A549 (cell line): ENCODE measurements around the gene SYT13. TPM values are rescaled to one million over a fixed set of nuclear protein-coding genes. Genes with fewer than 3 reads are reported as not detected.

ENCODE experiments used
- ATAC-seq, 2 experiments: fragments of 200-7000 bp in 1 of 2; fragments of >200 bp in 1 of 2; cut with Nextera tagmentation in 1 of 2; cut with Tn5 transposase in 1 of 2; 3 replicates each; pipeline versions ENCODE4 v1.8.0 to v1.9.1; 2018 to 2020; ENCODE audit warnings: mild to moderate bottlenecking in 1 of 2, moderate library complexity in 1 of 2
- CTCF ChIA-PET: fragments of 300-600 bp; sonication (Branson Sonifier 250); formaldehyde crosslinking; extraction: SDS; loops from one replicate; lab custom pipeline; 2021; ENCODE audit warnings: antibody characterized with exemption, inconsistent platforms; lab: Yijun Ruan, JAX
- POLR2A ChIA-PET: fragments of 350-600 bp; formaldehyde crosslinking; extraction: SDS; loops from one replicate; lab custom pipeline; 2021; ENCODE audit warnings: antibody characterized with exemption, inconsistent platforms; lab: Yijun Ruan, JAX
- DNase-seq, 2 experiments: peaks; one replicate each; pipeline versions ENCODE4 v3.0.0 to v3.0.0-alpha.2; 2011 to 2016; ENCODE audit warnings: low read depth in 1 of 2, low spot score in 1 of 2
- FAIRE-seq: peaks from 2 replicates; lab custom pipeline; 2011; peaks lifted over from hg19 to GRCh38; lab: Jason Lieb, UNC
- H3K27ac ChIP-seq, 2 experiments: fragments of >200 bp; sonication (Bioruptor Twin); formaldehyde crosslinking; 3 replicates each; pipeline ENCODE4 v1.5.1; 2016 to 2017
- H3K4me1 ChIP-seq: fragments of >200 bp; sonication (Bioruptor Twin); formaldehyde crosslinking; 3 replicates; pipeline ENCODE4 v1.6.1; 2016
- H3K4me2 ChIP-seq: fragments of >200 bp; sonication (Bioruptor Twin); formaldehyde crosslinking; 3 replicates; pipeline ENCODE4 v1.6.1; 2016
- H3K4me3 ChIP-seq: fragments of >200 bp; sonication (Bioruptor Twin); formaldehyde crosslinking; 3 replicates; pipeline ENCODE4 v1.5.1; 2016
- H3K9me3 ChIP-seq: fragments of >200 bp; sonication (Bioruptor Twin); formaldehyde crosslinking; 3 replicates; pipeline ENCODE4 v1.6.1; 2016
- CBX8 ChIP-seq: fragments of 200-600 bp; sonication (generic); IDR thresholded peaks from 2 replicates; pipeline ENCODE4 v1.6.1; 2016
- CEBPB ChIP-seq, 2 experiments: fragments of >200 bp in 1 of 2; sonication (Bioruptor Twin) in 1 of 2; formaldehyde crosslinking in 1 of 2; IDR thresholded peaks; 2 replicates each; pipeline ENCODE4 v1.6.1; 2012 to 2016
- CHD2 ChIP-seq: fragments of 150-350 bp; IDR thresholded peaks from 2 replicates; pipeline ENCODE4 v1.6.1; 2014; ENCODE audit warnings: low read length; ENCODE audit not compliant: partially characterized antibody
- CHD4 ChIP-seq: fragments of 200-600 bp; sonication (generic); IDR thresholded peaks from 2 replicates; pipeline ENCODE4 v1.6.1; 2016; ENCODE audit warnings: antibody characterized with exemption, mild to moderate bottlenecking, borderline replicate concordance
- EHMT2 ChIP-seq: fragments of 200-600 bp; sonication (generic); IDR thresholded peaks from 2 replicates; pipeline ENCODE4 v1.6.1; 2016; ENCODE audit warnings: antibody characterized with exemption, low read depth, mild to moderate bottlenecking, moderate library complexity
- FOSB ChIP-seq: fragments of 250-450 bp; sonication (Bioruptor Pico); IDR thresholded peaks from 2 replicates; pipeline ENCODE4 v1.5.0; 2020; ENCODE audit warnings: mild to moderate bottlenecking, moderate library complexity
- FOSL2 ChIP-seq, 2 experiments: fragments of 450-650 bp in 1 of 2; fragments of >200 bp in 1 of 2; sonication (Bioruptor Twin) in 1 of 2; formaldehyde crosslinking; IDR thresholded peaks; 2 replicates each; pipeline versions ENCODE4 v1.5.0 to v1.6.1; 2016 to 2020; ENCODE audit warnings: mild to moderate bottlenecking in 1 of 2, moderate library complexity in 1 of 2
- GATA3 ChIP-seq: IDR thresholded peaks from 2 replicates; pipeline ENCODE4 v1.6.1; 2012; ENCODE audit warnings: borderline replicate concordance
- HDAC2 ChIP-seq: fragments of 200-600 bp; sonication (generic); IDR thresholded peaks from 2 replicates; pipeline ENCODE4 v1.6.1; 2016
- HMGXB4 ChIP-seq: fragments of 250-450 bp; sonication (Bioruptor Pico); IDR thresholded peaks from 2 replicates; pipeline ENCODE4 v1.5.0; 2021; ENCODE audit warnings: mild to moderate bottlenecking, moderate library complexity, borderline replicate concordance
- HOXA7 ChIP-seq: fragments of 250-450 bp; sonication (Bioruptor Pico); IDR thresholded peaks from 2 replicates; pipeline ENCODE4 v1.5.0; 2020; ENCODE audit warnings: mild to moderate bottlenecking, moderate library complexity
- HOXB5 ChIP-seq: fragments of 250-450 bp; sonication (Bioruptor Pico); IDR thresholded peaks from 2 replicates; pipeline ENCODE4 v1.5.0; 2020; ENCODE audit warnings: mild to moderate bottlenecking, moderate library complexity
- JUN ChIP-seq, 2 experiments: fragments of >200 bp; sonication (Bioruptor Twin); formaldehyde crosslinking; IDR thresholded peaks; 2 replicates in 1 of 2; 3 replicates in 1 of 2; pipeline ENCODE4 v1.6.1; 2016 to 2017
- JUNB ChIP-seq: fragments of >200 bp; sonication (Bioruptor Twin); formaldehyde crosslinking; IDR thresholded peaks from 2 replicates; pipeline ENCODE4 v1.6.1; 2016
- KDM1A ChIP-seq: fragments of 200-600 bp; sonication (generic); IDR thresholded peaks from 2 replicates; pipeline ENCODE4 v1.6.1; 2016; ENCODE audit warnings: low read depth, mild to moderate bottlenecking
- KDM5A ChIP-seq: fragments of 200-600 bp; sonication (generic); IDR thresholded peaks from 2 replicates; pipeline ENCODE4 v1.6.1; 2016; ENCODE audit warnings: antibody characterized with exemption, mild to moderate bottlenecking
- MAX ChIP-seq: IDR thresholded peaks from 2 replicates; pipeline ENCODE4 v1.6.1; 2012
- MAZ ChIP-seq: fragments of 150-350 bp; IDR thresholded peaks from 2 replicates; pipeline ENCODE4 v1.6.1; 2014; ENCODE audit warnings: antibody characterized with exemption, low read depth, low read length, borderline replicate concordance
- MYC ChIP-seq: IDR thresholded peaks from 2 replicates; pipeline ENCODE4 v1.6.1; 2012; ENCODE audit warnings: mild to moderate bottlenecking, inconsistent platforms, low read length, improper control_type of control experiment, borderline replicate concordance
- NFE2L2 ChIP-seq: fragments of 150-350 bp; conservative IDR thresholded peaks from 2 replicates; pipeline ENCODE4 v1.6.1; 2014; ENCODE audit warnings: low read length
- RARB ChIP-seq: fragments of 250-450 bp; sonication (Bioruptor Pico); IDR thresholded peaks from 2 replicates; pipeline ENCODE4 v1.8.0; 2021; ENCODE audit warnings: mild to moderate bottlenecking, moderate library complexity
- TFCP2L1 ChIP-seq: fragments of 250-450 bp; sonication (Bioruptor Pico); IDR thresholded peaks from 2 replicates; pipeline ENCODE4 v1.5.0; 2021; ENCODE audit warnings: mild to moderate bottlenecking
- WGBS: methylation state at CpG from one replicate; pipeline ENCODE4 v1.1.6; 2017; ENCODE audit errors: missing lambda C conversion rate; 5-methylcytosine and 5-hydroxymethylcytosine counted together
- polyA plus RNA-seq, 4 experiments: library from polyadenylated mRNA; depleted of rRNA in 3 of 4; stranded (reverse); fragments of >200 nt; fragmentation: RNase III in 1 of 4; extraction: RNeasy Plus Mini Kit Qiagen cat#74134 plus additional on column Dnase treatment in 1 of 4; gene quantifications; 2 replicates in 3 of 4; 3 replicates in 1 of 4; pipeline ENCODE4 v1.2.3, GENCODE V29; 2011 to 2017
- TF ChIP-seq, protein P1 (sequence below): fragments of 200-600 bp; sonication (generic); IDR thresholded peaks from 2 replicates; pipeline ENCODE4 v1.6.1; 2016; ENCODE audit warnings: antibody characterized with exemption, mild to moderate bottlenecking, moderate library complexity

SYT13 gene
- polyA plus RNA-seq, 2 of the 4 experiments (the other 2 are of a cell fraction) = 8.1 to 12.9 TPM

- TF ChIP-seq CHD2 (no peak), CBX8 (no peak), FOSB (CRISPR knock-in tag) (no peak)
Observed at GRCh38 chr11:45321031-45321595, 35.0 kb upstream of the SYT13 start (continued).

DNA sequence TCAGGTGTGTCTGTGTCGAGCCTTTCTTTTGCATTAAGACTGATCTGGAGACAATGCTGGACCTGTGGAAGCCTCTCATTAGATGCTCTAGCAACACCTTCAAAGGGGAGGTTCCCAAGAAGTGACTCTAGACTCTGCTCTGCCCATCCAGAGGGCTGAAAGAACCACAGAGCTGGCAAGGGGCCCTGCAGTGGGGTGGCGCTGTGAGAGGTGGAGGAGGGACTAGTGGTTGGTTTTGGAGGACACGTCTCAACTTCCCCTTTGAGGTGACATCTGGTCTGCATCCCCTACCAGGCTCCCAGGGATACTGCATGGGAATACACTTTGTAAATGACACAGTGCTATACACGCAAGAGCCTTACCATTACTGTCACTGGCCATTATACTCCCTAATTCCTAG, 34.2 kb upstream of the SYT13 start:
- Histone ChIP-seq H3K4me1 (no peaks in the 10 kb centered on the region), H3K4me2 (no peak overlapping the region), H3K27ac (no peak overlapping the region), H3K9me3 (no peaks in the 10 kb centered on the region), H3K4me3 (no peak overlapping the region)
- POLR2A ChIA-PET = no interaction called here
- no peak for DNase-seq
- TF ChIP-seq MAZ (no peak), KDM5A (no peak), CEBPB (IDR thresholded peaks at IDR 0.05) (no peak), JUNB (no peak), FOSL2 (IDR thresholded peaks at IDR 0.05) (no peak), FOSL2 (CRISPR knock-in tag; IDR thresholded peaks at IDR 0.05) (no peak), HMGXB4 (no peak), HOXA7 (CRISPR knock-in tag) (no peak), KDM1A (no peak), TFCP2L1 (no peak), EHMT2 (no peak), NFE2L2 (no peak), GATA3 (no peak), MYC (no peak), RARB (CRISPR knock-in tag) (no peak), CHD4 (no peak), HDAC2 (no peak), HOXB5 (CRISPR knock-in tag) (no peak), MAX (no peak), JUN (IDR thresholded peaks at IDR 0.05) (no peak)
- TF ChIP-seq, protein P1, sequence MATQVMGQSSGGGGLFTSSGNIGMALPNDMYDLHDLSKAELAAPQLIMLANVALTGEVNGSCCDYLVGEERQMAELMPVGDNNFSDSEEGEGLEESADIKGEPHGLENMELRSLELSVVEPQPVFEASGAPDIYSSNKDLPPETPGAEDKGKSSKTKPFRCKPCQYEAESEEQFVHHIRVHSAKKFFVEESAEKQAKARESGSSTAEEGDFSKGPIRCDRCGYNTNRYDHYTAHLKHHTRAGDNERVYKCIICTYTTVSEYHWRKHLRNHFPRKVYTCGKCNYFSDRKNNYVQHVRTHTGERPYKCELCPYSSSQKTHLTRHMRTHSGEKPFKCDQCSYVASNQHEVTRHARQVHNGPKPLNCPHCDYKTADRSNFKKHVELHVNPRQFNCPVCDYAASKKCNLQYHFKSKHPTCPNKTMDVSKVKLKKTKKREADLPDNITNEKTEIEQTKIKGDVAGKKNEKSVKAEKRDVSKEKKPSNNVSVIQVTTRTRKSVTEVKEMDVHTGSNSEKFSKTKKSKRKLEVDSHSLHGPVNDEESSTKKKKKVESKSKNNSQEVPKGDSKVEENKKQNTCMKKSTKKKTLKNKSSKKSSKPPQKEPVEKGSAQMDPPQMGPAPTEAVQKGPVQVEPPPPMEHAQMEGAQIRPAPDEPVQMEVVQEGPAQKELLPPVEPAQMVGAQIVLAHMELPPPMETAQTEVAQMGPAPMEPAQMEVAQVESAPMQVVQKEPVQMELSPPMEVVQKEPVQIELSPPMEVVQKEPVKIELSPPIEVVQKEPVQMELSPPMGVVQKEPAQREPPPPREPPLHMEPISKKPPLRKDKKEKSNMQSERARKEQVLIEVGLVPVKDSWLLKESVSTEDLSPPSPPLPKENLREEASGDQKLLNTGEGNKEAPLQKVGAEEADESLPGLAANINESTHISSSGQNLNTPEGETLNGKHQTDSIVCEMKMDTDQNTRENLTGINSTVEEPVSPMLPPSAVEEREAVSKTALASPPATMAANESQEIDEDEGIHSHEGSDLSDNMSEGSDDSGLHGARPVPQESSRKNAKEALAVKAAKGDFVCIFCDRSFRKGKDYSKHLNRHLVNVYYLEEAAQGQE = no peak
- ATAC-seq = no peak
- WGBS = 56% methylated on average over 4 of the region's 4 CpGs
- FAIRE-seq = no peak
- CTCF ChIA-PET = interaction anchor here (0.6 to 2.2 kb wide), 9 partner anchors 10 to 451 kb away, joined by 3 to 10 read pairs (median 4); no protein-coding TSS in a partner anchor
